CD4-positive, alpha-beta T cell treated with Interferon alpha-2 for 1 hour (primary cell): ENCODE measurements around the gene SEMA4G.
A peak's percentile ranks its signal among the peaks of the same experiment; 100 is the strongest.

Experiments used
- DNase-seq, 2 donors: peaks; one replicate each; pipeline ENCODE4 v3.0.0-alpha.2; 2020 to 2022

SEMA4G gene

DNA sequence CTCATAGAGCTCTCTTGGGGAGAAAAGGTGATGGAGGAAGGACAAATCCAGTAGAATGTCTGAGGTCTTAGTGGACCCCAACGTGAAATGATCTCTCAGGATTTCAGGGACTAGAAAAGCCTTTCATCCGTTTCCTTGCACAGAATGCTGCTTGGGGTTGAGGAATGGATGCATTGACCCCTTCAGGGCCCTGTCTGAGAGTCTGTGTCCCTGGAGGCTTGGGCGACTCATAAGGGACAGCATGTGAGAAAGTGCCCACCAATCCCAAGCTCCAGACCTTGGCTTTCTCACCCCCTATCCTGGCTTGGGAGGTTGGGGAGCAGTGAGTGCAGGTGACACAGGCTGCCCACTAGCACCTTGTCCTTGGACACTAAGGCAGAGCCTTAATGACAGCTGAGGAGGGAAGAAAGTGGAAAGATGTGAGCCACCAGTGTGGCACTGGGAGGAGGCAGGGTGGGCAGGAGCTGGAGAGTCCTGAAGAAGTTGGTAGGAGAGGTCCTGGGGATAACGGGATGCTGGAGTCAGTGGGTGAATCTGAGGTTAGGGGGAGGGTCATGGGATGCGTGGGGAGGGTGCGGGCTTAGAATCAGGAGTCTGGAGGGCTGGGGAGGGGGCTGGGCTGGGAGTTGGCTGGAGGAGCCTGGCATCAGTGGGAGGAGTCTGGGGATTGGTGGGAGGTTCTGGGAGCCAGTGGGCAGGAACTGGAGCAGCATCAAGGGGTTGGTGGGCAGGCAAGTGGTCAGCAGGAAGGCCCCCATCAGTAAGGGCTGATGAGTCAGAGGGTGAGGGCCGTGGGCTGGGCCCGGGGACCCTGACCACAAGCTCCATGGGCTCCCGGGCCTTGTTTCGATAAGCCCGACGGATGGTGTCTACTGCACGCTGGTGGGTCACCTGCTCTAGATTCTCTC is 38.9 kb downstream of the SEMA4G start:
- DNase-seq = no peak

GRCh38 chr10:101008823-101009423 is 39.6 kb downstream of the SEMA4G start:
- DNase-seq = no peak

- DNase-seq = no peak
These were observed 41.0 kb downstream of the SEMA4G start for GRCh38 chr10:101010329-101010728.

DNA sequence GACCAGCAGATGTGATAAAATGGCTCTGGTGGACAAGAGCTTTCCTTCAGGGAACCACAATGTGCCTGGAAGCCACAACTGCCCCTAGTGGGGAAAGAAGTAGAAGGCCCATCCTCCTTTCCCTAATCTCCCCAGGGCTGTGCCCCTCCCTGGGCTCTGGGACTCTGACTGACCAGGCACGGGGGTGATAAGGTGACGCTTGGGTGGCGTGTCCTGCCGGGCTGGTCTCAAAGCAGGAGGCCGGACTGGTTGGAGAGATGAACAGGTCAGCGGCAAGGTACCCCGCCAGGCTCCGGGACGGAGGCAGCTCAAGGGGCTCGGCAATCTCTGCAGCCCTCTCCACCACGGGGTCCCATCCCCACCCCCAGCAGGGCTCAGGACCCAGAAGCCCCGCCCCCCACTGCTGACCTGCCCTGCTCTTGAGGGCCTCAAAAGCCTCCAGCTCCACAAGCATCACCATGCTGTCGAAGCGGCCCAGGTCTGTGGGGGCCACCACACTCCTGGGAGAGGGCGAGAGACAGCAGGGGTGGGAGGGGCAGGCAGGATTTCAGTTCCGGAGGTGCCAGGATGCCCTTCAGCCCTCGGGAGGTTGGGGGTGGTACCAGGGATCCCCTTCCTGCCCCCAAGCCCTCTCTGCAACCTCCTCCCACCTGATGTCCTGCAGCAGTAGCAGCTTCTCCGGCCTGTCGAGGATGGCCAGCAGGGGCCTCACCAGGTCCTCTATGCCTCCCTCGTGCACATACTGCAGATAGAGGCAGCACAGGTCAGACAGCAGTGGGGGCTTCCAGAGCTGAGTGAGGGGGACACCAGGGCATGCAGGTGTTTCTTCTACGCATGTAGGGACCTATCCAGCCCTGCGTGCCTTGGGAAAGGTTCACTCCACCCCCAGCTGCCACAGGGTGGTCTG is 42.5 kb downstream of the SEMA4G start:
- DNase-seq = no peak

DNA sequence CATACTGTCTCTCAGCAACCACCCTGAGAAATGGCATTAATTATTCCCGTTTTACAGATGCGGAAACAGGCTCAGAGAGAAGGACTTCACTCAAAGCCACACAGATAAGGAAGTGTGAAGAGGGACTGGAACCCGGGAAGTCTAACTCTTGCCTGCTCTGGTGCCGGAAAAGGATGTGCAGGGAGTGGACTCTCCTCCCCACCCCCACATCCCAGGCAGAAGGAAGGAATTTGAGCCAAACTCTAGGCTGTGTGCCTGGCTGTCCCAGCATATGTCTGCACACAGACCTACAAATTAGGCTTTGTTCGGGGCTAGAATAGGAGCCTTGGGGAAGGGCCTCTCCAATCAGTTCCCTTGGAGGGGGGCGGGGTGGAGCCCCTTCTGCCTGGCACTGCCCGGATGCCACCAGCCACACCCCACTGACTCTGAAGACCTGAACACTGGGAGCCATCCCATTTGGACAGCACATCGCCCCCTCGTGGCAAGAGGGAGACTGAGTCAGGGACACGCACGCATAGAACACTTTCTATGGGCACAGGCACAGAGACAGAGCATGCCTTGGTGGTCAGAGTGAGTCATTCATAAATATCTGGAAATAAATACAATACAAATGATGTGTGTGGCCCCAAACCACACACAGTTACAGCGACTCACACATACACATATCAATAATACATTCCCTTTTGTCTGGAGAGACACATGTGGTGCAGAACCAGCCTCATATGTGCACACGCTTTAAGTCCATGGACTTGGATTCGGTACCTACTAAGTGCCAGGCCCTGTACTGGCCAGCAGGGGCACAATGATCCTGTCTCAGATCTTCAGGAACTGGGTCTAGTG is 43.4 kb downstream of the SEMA4G start:
- DNase-seq = peak; percentile 79 to 82

GRCh38 chr10:101013365-101013825 is 44.1 kb downstream of the SEMA4G start:
- DNase-seq = no peak

DNA sequence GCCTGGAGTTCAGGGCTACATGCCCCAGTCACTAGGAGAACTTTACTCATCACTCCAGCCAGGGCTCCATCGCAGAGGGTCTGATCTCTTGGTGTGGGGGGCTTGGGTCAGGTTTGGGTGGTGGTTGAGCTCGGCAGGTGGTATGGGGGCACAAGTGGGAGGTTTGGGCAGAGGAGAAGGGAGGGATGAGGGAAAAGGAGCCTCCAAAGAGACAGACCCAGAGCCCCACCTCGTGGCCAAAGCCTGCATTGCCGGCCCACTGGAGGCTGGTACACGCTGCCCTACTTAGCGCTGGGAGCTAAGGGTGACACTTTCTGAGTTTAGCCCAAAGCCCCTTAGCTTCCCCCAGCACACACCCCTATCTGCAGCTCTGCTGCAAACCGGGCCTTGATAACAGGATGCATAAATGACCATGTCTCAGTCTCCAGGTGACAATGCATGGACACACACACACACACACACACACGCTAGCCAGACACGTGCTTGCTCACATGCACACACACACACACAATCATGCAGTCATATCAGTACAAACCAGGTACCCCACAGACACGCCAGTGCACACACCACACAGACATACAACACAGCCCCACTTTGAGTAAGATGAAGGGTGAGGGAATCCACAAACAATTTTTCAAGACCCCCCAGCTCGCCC is 45.1 kb downstream of the SEMA4G start:
- peak; percentile 72 to 80 for DNase-seq

GRCh38 chr10:101014966-101015581 is 45.8 kb downstream of the SEMA4G start:
- DNase-seq = no peak

GRCh38 chr10:101015582-101015973 is 46.3 kb downstream of the SEMA4G start:
- DNase-seq = no peak

GRCh38 chr10:101016814-101017213 is 47.5 kb downstream of the SEMA4G start:
- no peak for DNase-seq

- DNase-seq = no peak
These were observed 48.9 kb downstream of the SEMA4G start for GRCh38 chr10:101018118-101018599.

GRCh38 chr10:101018600-101019439 is 49.5 kb downstream of the SEMA4G start:
- DNase-seq = peak; percentile 58 to 75
